ENCODE data around the gene PYROXD2. TPM values are rescaled to one million over a fixed set of nuclear protein-coding genes. Genes with fewer than 3 reads are reported as not detected.

The PYROXD2 gene
- 20.3 and 25.6 TPM in 2 replicates for polyA plus RNA-seq (2011; rRNA removed)
- polyA minus RNA-seq (2011; rRNA and poly(A)+ RNA removed) = 18.5 and 25.2 TPM in 2 replicates

DNA sequence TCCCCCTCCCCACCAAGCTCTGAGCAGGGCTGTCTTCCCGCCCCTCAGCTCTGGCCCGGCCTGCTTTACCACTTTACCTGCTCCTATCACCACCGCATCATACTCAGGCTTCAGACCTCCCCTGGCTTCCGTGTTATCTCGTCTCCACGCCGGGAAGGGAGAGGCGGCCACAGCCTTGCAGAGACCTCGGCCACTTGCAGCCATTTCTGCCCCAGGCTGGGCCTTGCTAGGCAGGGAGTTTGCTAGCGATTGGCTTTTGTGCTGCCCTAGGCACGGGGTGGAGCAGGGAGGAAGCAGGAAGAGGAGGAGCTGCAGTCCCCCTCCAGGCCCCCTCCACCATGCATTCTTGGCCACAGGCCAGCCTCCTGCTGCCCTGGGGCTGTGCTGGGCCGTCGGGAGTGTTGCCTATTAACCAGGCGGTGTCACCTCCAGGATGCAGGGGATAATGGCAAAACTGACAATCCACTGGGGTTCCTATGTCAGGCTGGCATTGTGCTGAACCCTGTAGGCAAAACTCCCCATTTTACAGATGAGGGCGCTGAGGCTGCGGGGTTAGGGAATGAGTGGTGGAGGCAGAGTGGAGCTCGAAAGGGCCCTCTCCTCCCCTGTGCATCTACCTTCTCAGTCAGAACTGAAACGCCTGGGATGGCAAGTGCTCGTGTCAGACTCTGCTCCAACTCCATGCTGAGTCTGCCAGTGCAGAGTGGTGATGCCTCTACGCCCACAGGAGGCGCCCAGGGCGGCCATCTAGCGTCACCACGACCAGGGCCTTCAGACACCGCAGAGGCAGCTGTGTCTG is at the start of gene PYROXD2:
Gene PYROXD2, minus strand, starts transcription at position 251 of the 799 bp plus-strand sequence. Its CDS starts 47 bp downstream, at position 204.
- H3K9me3 ChIP-seq (ENCODE audit: control insufficient read depth, insufficient read depth, low read length) = no peaks in the 10 kb centered on the region; the same call in 1 of the 2 replicates
- peak within 1 kb of the TSS; percentile 39 for H3K27ac ChIP-seq (ENCODE audit: low read depth, low read length)
- TF ChIP-seq, protein P1, sequence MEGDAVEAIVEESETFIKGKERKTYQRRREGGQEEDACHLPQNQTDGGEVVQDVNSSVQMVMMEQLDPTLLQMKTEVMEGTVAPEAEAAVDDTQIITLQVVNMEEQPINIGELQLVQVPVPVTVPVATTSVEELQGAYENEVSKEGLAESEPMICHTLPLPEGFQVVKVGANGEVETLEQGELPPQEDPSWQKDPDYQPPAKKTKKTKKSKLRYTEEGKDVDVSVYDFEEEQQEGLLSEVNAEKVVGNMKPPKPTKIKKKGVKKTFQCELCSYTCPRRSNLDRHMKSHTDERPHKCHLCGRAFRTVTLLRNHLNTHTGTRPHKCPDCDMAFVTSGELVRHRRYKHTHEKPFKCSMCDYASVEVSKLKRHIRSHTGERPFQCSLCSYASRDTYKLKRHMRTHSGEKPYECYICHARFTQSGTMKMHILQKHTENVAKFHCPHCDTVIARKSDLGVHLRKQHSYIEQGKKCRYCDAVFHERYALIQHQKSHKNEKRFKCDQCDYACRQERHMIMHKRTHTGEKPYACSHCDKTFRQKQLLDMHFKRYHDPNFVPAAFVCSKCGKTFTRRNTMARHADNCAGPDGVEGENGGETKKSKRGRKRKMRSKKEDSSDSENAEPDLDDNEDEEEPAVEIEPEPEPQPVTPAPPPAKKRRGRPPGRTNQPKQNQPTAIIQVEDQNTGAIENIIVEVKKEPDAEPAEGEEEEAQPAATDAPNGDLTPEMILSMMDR (IDR thresholded peaks at IDR 0.05; ENCODE audit: low read depth, low read length) = no peak
- peak; percentile 81 for DNase-seq (ENCODE audit: low read depth, low spot score)
- no peaks in the 10 kb centered on the region for H3K27me3 ChIP-seq (ENCODE audit: control insufficient read depth, insufficient read depth, low read length)
- H3K4me3 ChIP-seq (ENCODE audit: low read depth, low read length) = peak within 1 kb of the TSS; percentile 82
- POLR2A ChIA-PET = interaction anchor here (0.5 to 2.1 kb wide), 17 partner anchors 9 to 1692 kb away, joined by 3 to 7 read pairs (median 4); partner anchors contain the start of gene LOXL4
- CTCF ChIA-PET = interaction anchor here (0.6 to 1.9 kb wide), 5 partner anchors 10 to 171 kb away, joined by 3 to 12 read pairs (median 4); no protein-coding TSS in a partner anchor

DNA sequence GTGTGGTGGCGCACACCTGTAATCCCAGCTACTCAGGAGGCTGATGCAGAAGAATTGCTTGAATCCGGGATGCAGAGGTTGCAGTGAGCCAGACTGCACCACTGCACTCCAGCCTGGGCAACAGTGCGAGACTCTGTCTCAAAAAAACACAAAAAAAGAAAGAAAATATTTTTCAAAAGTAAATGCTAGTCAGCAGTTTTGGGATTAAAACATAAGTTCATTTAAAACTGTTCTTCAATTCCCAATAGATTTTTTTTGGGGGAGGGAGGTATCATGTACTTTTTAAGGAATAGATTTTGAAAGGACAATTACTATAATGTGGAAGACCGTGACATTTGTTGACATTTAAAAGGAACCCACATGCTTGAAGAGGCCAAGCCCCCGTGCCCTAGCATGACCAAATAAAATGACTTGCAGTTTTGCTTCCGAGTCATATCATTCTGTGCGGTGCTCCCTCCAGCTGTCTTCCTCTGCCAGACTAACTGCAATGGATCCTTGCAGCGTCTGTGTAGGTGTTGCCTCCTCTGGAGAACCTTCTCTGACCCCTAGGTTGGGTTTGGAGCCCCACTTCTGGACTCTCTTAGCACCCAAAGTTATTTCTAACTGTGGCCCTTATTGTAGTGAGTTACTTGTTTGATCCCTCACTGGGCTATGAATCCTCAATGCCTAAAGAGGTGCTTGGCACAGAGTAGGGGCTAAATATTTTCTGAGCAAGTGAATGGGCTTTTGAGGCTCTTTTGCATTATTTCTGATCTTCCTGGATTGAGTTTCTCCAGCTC is 49.2 kb upstream of the PYROXD2 start:
- H3K4me3 ChIP-seq (ENCODE audit: low read depth, low read length) = no peak overlapping the region
- CTCF ChIA-PET = interaction anchor here (1.1 to 1.4 kb wide), 2 partner anchors 200 to 708 kb away, joined by 3 to 4 read pairs; no protein-coding TSS in a partner anchor
- POLR2A ChIA-PET = no interaction called here
- TF ChIP-seq, protein P1 (IDR thresholded peaks at IDR 0.05; ENCODE audit: low read depth, low read length) = no peak
- H3K27me3 ChIP-seq (ENCODE audit: control insufficient read depth, insufficient read depth, low read length) = peaks cover 9% of the 10 kb centered on the region
- no peaks in the 10 kb centered on the region for H3K9me3 ChIP-seq (ENCODE audit: control insufficient read depth, insufficient read depth, low read length)
- H3K27ac ChIP-seq (ENCODE audit: low read depth, low read length) = no peak overlapping the region
- DNase-seq (ENCODE audit: low read depth, low spot score) = no peak

DNA sequence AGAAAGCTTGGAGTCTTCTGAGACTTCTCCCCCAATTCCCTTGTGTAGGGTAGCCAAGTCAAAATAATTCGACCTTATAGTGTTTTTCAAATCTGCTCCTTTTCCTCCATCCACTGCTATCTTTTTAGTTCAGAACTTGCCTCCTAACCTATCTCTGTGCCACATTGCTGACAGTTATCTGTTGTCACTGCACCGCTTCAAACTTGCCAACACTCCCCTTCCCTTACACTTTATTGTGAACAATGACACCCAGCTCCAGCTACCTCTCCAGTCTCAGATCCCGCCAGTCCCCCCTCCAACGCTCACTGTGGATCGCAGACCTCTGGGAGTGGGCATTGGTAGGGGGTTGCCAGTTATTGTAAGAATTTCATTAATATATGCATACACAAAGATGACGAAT is 48.0 kb upstream of the PYROXD2 start:
- DNase-seq (ENCODE audit: low read depth, low spot score) = no peak
- CTCF ChIA-PET = interaction anchor here (0.7 kb wide), 1 partner anchor 1968 kb away, joined by 7 read pairs; no protein-coding TSS in a partner anchor
- TF ChIP-seq, protein P1 (IDR thresholded peaks at IDR 0.05; ENCODE audit: low read depth, low read length) = no peak
- no peak overlapping the region for H3K4me3 ChIP-seq (ENCODE audit: low read depth, low read length)
- H3K9me3 ChIP-seq (ENCODE audit: control insufficient read depth, insufficient read depth, low read length) = no peaks in the 10 kb centered on the region
- POLR2A ChIA-PET = no interaction called here
- H3K27me3 ChIP-seq (ENCODE audit: control insufficient read depth, insufficient read depth, low read length) = no peaks in the 10 kb centered on the region
- no peak overlapping the region for H3K27ac ChIP-seq (ENCODE audit: low read depth, low read length)

DNA sequence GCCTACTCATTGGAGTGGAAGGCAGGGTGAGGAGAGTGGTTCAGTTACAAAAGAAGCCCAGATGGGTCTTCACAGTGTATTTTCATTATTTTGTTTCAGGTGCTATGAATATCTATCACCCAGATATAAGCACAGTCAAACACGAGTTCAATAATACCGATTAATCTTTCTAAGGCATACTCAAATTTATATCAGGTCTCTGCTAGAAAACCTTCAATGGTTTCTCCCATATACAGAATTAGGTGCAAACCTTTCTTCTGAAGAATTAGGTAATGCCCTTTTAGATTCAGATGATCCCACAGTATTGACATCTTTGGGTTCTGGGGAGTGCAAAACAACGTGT is 46.5 kb upstream of the PYROXD2 start:
- CTCF ChIA-PET = no interaction called here
- Histone ChIP-seq H3K27ac (ENCODE audit: low read depth, low read length) (peak overlapping the region; percentile 94), H3K27me3 (ENCODE audit: control insufficient read depth, insufficient read depth, low read length) (peaks cover 4% of the 10 kb centered on the region), H3K9me3 (ENCODE audit: control insufficient read depth, insufficient read depth, low read length) (no peaks in the 10 kb centered on the region), H3K4me3 (ENCODE audit: low read depth, low read length) (no peak overlapping the region)
- DNase-seq (ENCODE audit: low read depth, low spot score) = no peak
- POLR2A ChIA-PET = interaction anchor here (0.7 to 1.6 kb wide), 2 partner anchors 46 to 78 kb away, joined by 3 to 5 read pairs; partner anchors contain the start of gene PYROXD2
- TF ChIP-seq, protein P1 (IDR thresholded peaks at IDR 0.05; ENCODE audit: low read depth, low read length) = no peak
